Measurements from ENCODE around the gene OPRM1. TPM values are rescaled to one million over a fixed set of nuclear protein-coding genes. Genes with fewer than 3 reads are reported as not detected.

OPRM1 gene
- total and polyA plus RNA-seq, 2 donors from 2014 or later = not detected

DNA sequence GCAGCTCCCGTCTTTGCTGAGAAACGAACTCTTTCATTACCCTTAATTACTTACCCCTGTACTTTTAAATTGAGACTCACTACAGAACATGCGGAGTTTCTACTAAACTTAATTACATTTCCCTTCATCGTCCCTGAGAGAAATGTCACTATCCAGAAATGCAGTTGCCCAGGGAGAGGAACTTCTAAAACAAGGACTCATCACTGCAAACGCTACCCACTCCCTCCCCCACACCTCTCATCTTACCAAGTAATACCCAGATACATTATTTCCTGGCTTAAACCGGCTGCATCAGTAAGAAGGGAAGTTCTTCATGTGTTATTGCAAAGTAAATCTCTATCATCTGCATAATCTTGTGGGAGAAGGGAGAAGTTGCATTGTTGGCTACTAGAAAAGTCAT lies 179.3 kb downstream of the OPRM1 start:
- no peaks in the 10 kb centered on the region for H3K4me1 ChIP-seq (ENCODE audit: control insufficient read depth in 2 of 3, insufficient read depth in 2 of 3, low read depth in 1 of 3, low read length in 3 of 3)
- no peak overlapping the region for H3K9ac ChIP-seq (ENCODE audit: low read length in 3 of 3)
- no peak overlapping the region for H3K27ac ChIP-seq (ENCODE audit: low read depth in 2 of 2, low read length in 2 of 2)
- TF ChIP-seq, protein P1, sequence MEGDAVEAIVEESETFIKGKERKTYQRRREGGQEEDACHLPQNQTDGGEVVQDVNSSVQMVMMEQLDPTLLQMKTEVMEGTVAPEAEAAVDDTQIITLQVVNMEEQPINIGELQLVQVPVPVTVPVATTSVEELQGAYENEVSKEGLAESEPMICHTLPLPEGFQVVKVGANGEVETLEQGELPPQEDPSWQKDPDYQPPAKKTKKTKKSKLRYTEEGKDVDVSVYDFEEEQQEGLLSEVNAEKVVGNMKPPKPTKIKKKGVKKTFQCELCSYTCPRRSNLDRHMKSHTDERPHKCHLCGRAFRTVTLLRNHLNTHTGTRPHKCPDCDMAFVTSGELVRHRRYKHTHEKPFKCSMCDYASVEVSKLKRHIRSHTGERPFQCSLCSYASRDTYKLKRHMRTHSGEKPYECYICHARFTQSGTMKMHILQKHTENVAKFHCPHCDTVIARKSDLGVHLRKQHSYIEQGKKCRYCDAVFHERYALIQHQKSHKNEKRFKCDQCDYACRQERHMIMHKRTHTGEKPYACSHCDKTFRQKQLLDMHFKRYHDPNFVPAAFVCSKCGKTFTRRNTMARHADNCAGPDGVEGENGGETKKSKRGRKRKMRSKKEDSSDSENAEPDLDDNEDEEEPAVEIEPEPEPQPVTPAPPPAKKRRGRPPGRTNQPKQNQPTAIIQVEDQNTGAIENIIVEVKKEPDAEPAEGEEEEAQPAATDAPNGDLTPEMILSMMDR (IDR thresholded peaks at IDR 0.05; ENCODE audit: borderline replicate concordance, extremely low read depth, insufficient read depth) = no peak
- intact Hi-C loops (cut with DNase I) = no loop called here
- FAIRE-seq = no peak
- H3K4me3 ChIP-seq (ENCODE audit: low read length in 3 of 3) = no peak overlapping the region
- H3K9me3 ChIP-seq (ENCODE audit: control insufficient read depth in 2 of 3, insufficient read depth in 1 of 3, low read length in 3 of 3) = no peaks in the 10 kb centered on the region
- no peaks in the 10 kb centered on the region for H3K27me3 ChIP-seq (ENCODE audit: control insufficient read depth, insufficient read depth, low read length)
- peaks cover 0 to 5% (median 0%) of the 10 kb centered on the region in 3 donors for H3K36me3 ChIP-seq (ENCODE audit: control insufficient read depth in 2 of 3, insufficient read depth in 3 of 3, low read length in 3 of 3)
- DNase-seq = peak in 3 of 5 donors; percentile 51 to 79 (median 76)

DNA sequence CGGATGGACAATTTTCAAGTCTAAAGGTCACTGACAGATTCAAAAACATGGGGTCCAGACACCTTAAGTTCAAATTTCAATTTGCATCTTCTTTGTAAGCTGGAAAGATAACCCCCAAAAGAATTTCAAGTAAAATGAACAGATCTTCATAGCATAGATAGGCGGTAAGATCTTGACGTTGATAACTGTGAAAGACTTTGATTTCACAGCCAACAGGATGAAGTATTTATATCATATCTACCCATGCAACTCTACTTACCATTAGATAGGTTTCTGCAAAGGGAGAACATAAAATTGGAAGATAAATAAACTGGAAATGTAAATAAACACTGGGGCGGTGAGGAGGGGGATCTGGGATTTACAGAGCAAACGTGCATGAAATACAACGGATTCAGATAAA lies 179.7 kb downstream of the OPRM1 start:
- Histone ChIP-seq H3K36me3 (ENCODE audit: control insufficient read depth in 2 of 3, insufficient read depth in 3 of 3, low read length in 3 of 3) (peaks cover 0 to 5% (median 0%) of the 10 kb centered on the region in 3 donors), H3K9ac (ENCODE audit: low read length in 3 of 3) (no peak overlapping the region), H3K4me3 (ENCODE audit: low read length in 3 of 3) (no peak overlapping the region), H3K27me3 (ENCODE audit: control insufficient read depth, insufficient read depth, low read length) (no peaks in the 10 kb centered on the region), H3K9me3 (ENCODE audit: control insufficient read depth in 2 of 3, insufficient read depth in 1 of 3, low read length in 3 of 3) (no peaks in the 10 kb centered on the region), H3K27ac (ENCODE audit: low read depth in 2 of 2, low read length in 2 of 2) (no peak overlapping the region), H3K4me1 (ENCODE audit: control insufficient read depth in 2 of 3, insufficient read depth in 2 of 3, low read depth in 1 of 3, low read length in 3 of 3) (no peaks in the 10 kb centered on the region)
- TF ChIP-seq, protein P1 (IDR thresholded peaks at IDR 0.05; ENCODE audit: borderline replicate concordance, extremely low read depth, insufficient read depth) = no peak
- DNase-seq (no peak), FAIRE-seq (no peak)
- intact Hi-C loops (cut with DNase I) = no loop called here

DNA sequence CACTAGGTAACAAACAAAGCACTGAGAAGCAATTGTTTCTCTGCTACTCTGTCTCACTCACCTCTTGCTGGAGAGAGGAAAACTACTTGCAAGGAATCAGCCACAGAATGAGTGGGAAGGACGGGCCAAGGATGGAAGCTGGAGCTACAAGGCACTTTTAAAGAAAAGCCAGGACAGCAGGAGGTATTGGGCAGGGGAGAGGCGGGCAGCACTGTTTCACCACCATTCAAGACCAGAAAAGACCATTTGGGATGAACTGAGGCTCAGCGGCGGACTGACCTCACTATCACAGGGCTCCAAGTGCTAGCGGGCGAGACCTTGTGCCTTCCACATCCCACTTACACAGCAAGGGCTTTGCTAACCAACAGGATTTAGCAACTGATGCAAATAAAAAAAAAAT lies 180.2 kb downstream of the OPRM1 start:
- Histone ChIP-seq H3K9ac (ENCODE audit: low read length in 3 of 3) (no peak overlapping the region), H3K27ac (ENCODE audit: low read depth in 2 of 2, low read length in 2 of 2) (no peak overlapping the region), H3K36me3 (ENCODE audit: control insufficient read depth in 2 of 3, insufficient read depth in 3 of 3, low read length in 3 of 3) (peaks cover 0 to 5% (median 0%) of the 10 kb centered on the region in 3 donors), H3K4me3 (ENCODE audit: low read length in 3 of 3) (no peak overlapping the region), H3K9me3 (ENCODE audit: control insufficient read depth in 2 of 3, insufficient read depth in 1 of 3, low read length in 3 of 3) (no peaks in the 10 kb centered on the region), H3K27me3 (ENCODE audit: control insufficient read depth, insufficient read depth, low read length) (no peaks in the 10 kb centered on the region), H3K4me1 (ENCODE audit: control insufficient read depth in 2 of 3, insufficient read depth in 2 of 3, low read depth in 1 of 3, low read length in 3 of 3) (no peaks in the 10 kb centered on the region)
- intact Hi-C loops (cut with DNase I) = no loop called here
- TF ChIP-seq, protein P1 (IDR thresholded peaks at IDR 0.05; ENCODE audit: borderline replicate concordance, extremely low read depth, insufficient read depth) = no peak
- no peak for DNase-seq
- no peak for FAIRE-seq

DNA sequence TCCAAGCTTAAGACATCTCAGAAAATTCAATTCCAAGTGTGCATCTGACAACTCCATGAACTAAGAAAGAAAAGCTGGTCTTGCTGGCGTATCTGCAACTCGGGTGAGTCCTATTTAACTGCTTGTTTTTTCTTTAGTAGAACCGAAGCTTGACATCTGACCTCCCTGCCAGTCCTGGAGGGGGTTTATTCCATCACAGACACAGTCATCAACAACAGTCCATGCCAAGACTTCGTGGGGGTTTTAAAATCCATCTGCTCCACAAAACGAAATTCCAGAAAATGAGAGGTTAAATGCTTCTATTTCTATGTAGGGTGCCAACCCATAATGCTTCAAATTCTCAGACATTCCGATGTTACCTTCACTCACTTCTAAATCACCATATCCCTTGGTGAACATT lies 183.7 kb downstream of the OPRM1 start:
- intact Hi-C loops (cut with DNase I) = no loop called here
- no peak overlapping the region for H3K27ac ChIP-seq (ENCODE audit: low read depth in 2 of 2, low read length in 2 of 2)
- no peak for DNase-seq
- no peaks in the 10 kb centered on the region for H3K4me1 ChIP-seq (ENCODE audit: control insufficient read depth in 2 of 3, insufficient read depth in 2 of 3, low read depth in 1 of 3, low read length in 3 of 3)
- no peak overlapping the region for H3K9ac ChIP-seq (ENCODE audit: low read length in 3 of 3)
- TF ChIP-seq, protein P1 (IDR thresholded peaks at IDR 0.05; ENCODE audit: borderline replicate concordance, extremely low read depth, insufficient read depth) = no peak
- H3K4me3 ChIP-seq (ENCODE audit: low read length in 3 of 3) = no peak overlapping the region
- no peak for FAIRE-seq
- no peaks in the 10 kb centered on the region for H3K9me3 ChIP-seq (ENCODE audit: control insufficient read depth in 2 of 3, insufficient read depth in 1 of 3, low read length in 3 of 3)
- H3K36me3 ChIP-seq (ENCODE audit: control insufficient read depth in 2 of 3, insufficient read depth in 3 of 3, low read length in 3 of 3) = peaks cover 0 to 5% (median 0%) of the 10 kb centered on the region in 3 donors
- H3K27me3 ChIP-seq (ENCODE audit: control insufficient read depth, insufficient read depth, low read length) = no peaks in the 10 kb centered on the region
